ENCODE measurements around the gene INPP5A.

DNA sequence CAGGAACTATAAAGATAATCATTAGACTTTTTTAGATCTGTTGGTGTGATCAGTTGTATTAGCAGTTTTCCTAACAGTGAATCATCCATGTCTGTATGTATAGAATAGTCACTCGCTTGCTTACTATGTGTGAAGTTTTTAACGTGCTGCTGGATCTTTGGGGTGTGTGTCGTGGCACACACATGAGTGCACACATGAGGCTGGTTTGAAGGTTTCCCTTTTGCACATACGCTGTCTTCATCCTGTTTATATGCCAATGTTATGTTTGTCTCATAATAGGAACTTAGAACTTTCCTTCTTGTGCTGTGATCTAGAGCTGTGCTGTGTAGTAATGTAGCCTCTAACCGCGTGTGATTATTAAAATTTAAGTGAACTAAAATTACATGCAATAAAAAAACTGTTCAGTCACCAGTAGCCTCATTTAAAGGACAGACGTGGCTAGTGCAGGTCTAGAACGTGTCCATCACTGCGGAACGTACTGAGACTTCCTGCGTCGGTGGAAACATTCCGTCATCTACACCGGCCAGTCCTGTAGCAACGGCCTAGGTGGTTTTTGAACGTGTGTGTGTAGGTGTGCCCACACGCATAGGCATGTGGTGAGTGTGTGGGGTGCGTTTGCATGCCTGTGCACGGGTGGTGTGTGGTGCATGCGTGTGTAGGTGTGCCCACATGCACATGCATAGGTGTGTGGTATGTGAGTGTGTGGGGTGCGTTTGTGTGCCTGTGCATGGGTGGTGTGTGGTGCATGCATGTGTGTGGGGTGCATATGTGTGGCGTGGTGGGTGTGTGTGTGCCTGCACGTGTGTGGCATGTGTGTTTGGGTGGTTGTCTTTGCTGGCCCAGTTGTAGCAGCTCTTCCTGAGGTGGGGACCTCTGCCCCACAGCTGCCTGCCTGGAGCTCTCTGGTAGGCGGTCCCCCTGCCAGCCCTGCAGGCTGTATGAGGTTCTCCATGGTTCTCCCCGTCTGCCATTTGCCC is 56.6 kb downstream of the INPP5A start:
- no peak for TF ChIP-seq POLR2AphosphoS5 (IDR thresholded peaks at IDR 0.05)
- TF ChIP-seq, protein P1, sequence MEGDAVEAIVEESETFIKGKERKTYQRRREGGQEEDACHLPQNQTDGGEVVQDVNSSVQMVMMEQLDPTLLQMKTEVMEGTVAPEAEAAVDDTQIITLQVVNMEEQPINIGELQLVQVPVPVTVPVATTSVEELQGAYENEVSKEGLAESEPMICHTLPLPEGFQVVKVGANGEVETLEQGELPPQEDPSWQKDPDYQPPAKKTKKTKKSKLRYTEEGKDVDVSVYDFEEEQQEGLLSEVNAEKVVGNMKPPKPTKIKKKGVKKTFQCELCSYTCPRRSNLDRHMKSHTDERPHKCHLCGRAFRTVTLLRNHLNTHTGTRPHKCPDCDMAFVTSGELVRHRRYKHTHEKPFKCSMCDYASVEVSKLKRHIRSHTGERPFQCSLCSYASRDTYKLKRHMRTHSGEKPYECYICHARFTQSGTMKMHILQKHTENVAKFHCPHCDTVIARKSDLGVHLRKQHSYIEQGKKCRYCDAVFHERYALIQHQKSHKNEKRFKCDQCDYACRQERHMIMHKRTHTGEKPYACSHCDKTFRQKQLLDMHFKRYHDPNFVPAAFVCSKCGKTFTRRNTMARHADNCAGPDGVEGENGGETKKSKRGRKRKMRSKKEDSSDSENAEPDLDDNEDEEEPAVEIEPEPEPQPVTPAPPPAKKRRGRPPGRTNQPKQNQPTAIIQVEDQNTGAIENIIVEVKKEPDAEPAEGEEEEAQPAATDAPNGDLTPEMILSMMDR (IDR thresholded peaks at IDR 0.05): no peak
- no peak for TF ChIP-seq POLR2A (IDR thresholded peaks at IDR 0.05)
- no peak for TF ChIP-seq EP300 (IDR thresholded peaks at IDR 0.05; ENCODE audit: low read depth)

Measured in transverse colon (tissue), 4 donors.